Colonic mucosa (tissue), 4 donors: ENCODE data around the gene WIPF2. TPM values are rescaled to one million over a fixed set of nuclear protein-coding genes. Genes with fewer than 3 reads are reported as not detected.

Experiments
- DNase-seq: peaks from one replicate; pipeline ENCODE4 v3.0.0-alpha.2; 2020
- H3K27ac ChIP-seq: fragments of 200-600 bp; one replicate; pipeline ENCODE4 v1.8.0; 2021
- H3K27me3 ChIP-seq: fragments of 200-600 bp; one replicate; pipeline ENCODE4 v1.8.0; 2021
- H3K36me3 ChIP-seq: fragments of 200-600 bp; one replicate; pipeline ENCODE4 v1.8.0; 2021
- H3K4me1 ChIP-seq: fragments of 200-600 bp; one replicate; pipeline ENCODE4 v1.8.0; 2021; ENCODE audit warnings: mild to moderate bottlenecking
- H3K4me3 ChIP-seq: fragments of 200-600 bp; one replicate; pipeline ENCODE4 v1.8.0; 2021
- H3K9ac ChIP-seq, 2 donors: one replicate each; pipeline ENCODE4 v1.7.0; 2013; ENCODE audit warnings: control low read depth in 2 of 2, low read depth in 2 of 2, low read length in 2 of 2
- H3K9me3 ChIP-seq: fragments of 200-600 bp; one replicate; pipeline ENCODE4 v1.8.0; 2021
- CTCF ChIP-seq: fragments of 200-600 bp; IDR thresholded peaks from one replicate; pipeline ENCODE4 v1.8.0; 2022; ENCODE audit warnings: antibody characterized with exemption, mild to moderate bottlenecking
- intact Hi-C: fragments of 100-400 bp; cut with DNase I; formaldehyde crosslinking; loops from one replicate; pipeline ENCODE4 v1.14.1; 2022
- total RNA-seq, 2 donors: library from RNA; stranded (reverse); fragmentation: NEBNext Ultra II Directional in 1 of 2; extraction: Animal tissue kit (Norgen Biotek cat#: 25700) in 1 of 2; gene quantifications; one replicate each; pipeline ENCODE4 v1.2.1, GENCODE V29; 2021
- donor health status: healthy.
- donor health status: DM: no; HTN: no; CAD: no.
- donor health status: DM: no; HTN: no; CAD: no.

The WIPF2 gene
- total RNA-seq, 2 donors from 2014 or later: 34.5 to 42.0 TPM

GRCh38 chr17:40307740-40308239 is 88.7 kb downstream of the WIPF2 start:
- peaks cover 25% of the 10 kb centered on the region for H3K4me1 ChIP-seq
- no peaks in the 10 kb centered on the region for H3K27me3 ChIP-seq
- H3K9me3 ChIP-seq: no peaks in the 10 kb centered on the region
- H3K27ac ChIP-seq: peak overlapping the region; percentile 61
- intact Hi-C loops: loop anchor here (2.0 kb wide), 1 partner anchor 39 kb away; no protein-coding TSS in a partner anchor
- H3K36me3 ChIP-seq: no peaks in the 10 kb centered on the region
- no peak overlapping the region for H3K4me3 ChIP-seq
- H3K9ac ChIP-seq: peak overlapping the region in 1 of 2 donors; percentile 27
- no peak for TF ChIP-seq CTCF
- peak; percentile 39 for DNase-seq

- H3K9ac ChIP-seq: peak within 1 kb of the TSS; percentile 72 to 76
Observed at GRCh38 chr17:40309031-40309948, 90.2 kb downstream of the WIPF2 start, which contains the start of gene RARA. Gene RARA (plus strand): TSS chr17:40309180. CDS start chr17:40331219, 22,039 bp downstream.

GRCh38 chr17:40309949-40310510 is 90.9 kb downstream of the WIPF2 start:
- peak; percentile 53 for DNase-seq
- intact Hi-C loops: no loop called here
- Histone ChIP-seq H3K4me1 (peaks cover 25% of the 10 kb centered on the region), H3K9me3 (no peaks in the 10 kb centered on the region), H3K27me3 (no peaks in the 10 kb centered on the region), H3K27ac (no peak overlapping the region), H3K9ac (peak overlapping the region; percentile 2 to 76), H3K4me3 (no peak overlapping the region), H3K36me3 (no peaks in the 10 kb centered on the region)
- no peak for TF ChIP-seq CTCF

More at GRCh38 chr17:40309031-40309948, 90.2 kb downstream of the WIPF2 start, which contains the start of gene RARA:
- no peaks in the 10 kb centered on the region for H3K27me3 ChIP-seq
- intact Hi-C loops: no loop called here
- DNase-seq: peak; percentile 79
- no peaks in the 10 kb centered on the region for H3K9me3 ChIP-seq
- H3K27ac ChIP-seq: peak within 1 kb of the TSS; percentile 61
- H3K36me3 ChIP-seq: no peaks in the 10 kb centered on the region
- H3K4me1 ChIP-seq: peaks cover 20% of the 10 kb centered on the region
- no peak for TF ChIP-seq CTCF
- peak within 1 kb of the TSS; percentile 41 for H3K4me3 ChIP-seq

GRCh38 chr17:40310882-40311391 is 91.8 kb downstream of the WIPF2 start:
- DNase-seq: no peak
- peak overlapping the region; percentile 0 for H3K27ac ChIP-seq
- intact Hi-C loops: no loop called here
- H3K9me3 ChIP-seq: no peaks in the 10 kb centered on the region
- no peaks in the 10 kb centered on the region for H3K36me3 ChIP-seq
- H3K4me1 ChIP-seq: peaks cover 29% of the 10 kb centered on the region
- H3K9ac ChIP-seq: peak overlapping the region in 1 of 2 donors; percentile 35
- no peak for TF ChIP-seq CTCF
- no peaks in the 10 kb centered on the region for H3K27me3 ChIP-seq
- no peak overlapping the region for H3K4me3 ChIP-seq

GRCh38 chr17:40311575-40311974 is 92.5 kb downstream of the WIPF2 start:
- Histone ChIP-seq H3K27me3 (no peaks in the 10 kb centered on the region), H3K9ac (peak overlapping the region; percentile 6 to 35), H3K4me3 (no peak overlapping the region), H3K27ac (peak overlapping the region; percentile 0), H3K36me3 (no peaks in the 10 kb centered on the region), H3K9me3 (no peaks in the 10 kb centered on the region), H3K4me1 (peaks cover 30% of the 10 kb centered on the region)
- intact Hi-C loops: no loop called here
- peak; percentile 65 for DNase-seq
- TF ChIP-seq CTCF: no peak
